IPS DF 19.7 (cell line): ENCODE measurements around the gene PACSIN2.
"Not testable (repeated sequence)": the region's sequence is repeated elsewhere in the genome, so short reads cannot be mapped to it uniquely, and the experiment has no call there.

Source experiments
- DNase-seq: peaks from one replicate; pipeline ENCODE4 v3.0.0-alpha.2; 2013; ENCODE audit warnings: low read depth, low spot score

Gene PACSIN2

DNA sequence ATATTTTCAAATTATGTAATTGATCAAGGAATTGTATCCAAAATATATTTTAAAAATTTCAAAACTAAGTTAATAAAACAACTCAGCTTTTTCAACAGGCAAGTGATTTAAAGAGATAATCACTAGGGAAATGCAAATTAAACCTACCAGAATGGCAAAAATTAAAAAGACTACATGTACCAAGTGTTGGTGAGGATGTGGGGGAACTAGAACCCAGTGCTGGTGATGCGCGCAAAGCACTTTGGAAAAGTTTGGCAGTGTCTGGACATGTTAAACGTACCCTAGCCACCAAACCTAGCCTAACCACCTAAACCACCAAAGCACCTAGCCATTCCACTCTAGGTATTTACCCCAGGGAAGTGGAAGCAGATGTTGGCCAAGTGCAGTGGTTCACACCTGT is 22.9 kb downstream of the PACSIN2 start:
- DNase-seq: no peak

DNA sequence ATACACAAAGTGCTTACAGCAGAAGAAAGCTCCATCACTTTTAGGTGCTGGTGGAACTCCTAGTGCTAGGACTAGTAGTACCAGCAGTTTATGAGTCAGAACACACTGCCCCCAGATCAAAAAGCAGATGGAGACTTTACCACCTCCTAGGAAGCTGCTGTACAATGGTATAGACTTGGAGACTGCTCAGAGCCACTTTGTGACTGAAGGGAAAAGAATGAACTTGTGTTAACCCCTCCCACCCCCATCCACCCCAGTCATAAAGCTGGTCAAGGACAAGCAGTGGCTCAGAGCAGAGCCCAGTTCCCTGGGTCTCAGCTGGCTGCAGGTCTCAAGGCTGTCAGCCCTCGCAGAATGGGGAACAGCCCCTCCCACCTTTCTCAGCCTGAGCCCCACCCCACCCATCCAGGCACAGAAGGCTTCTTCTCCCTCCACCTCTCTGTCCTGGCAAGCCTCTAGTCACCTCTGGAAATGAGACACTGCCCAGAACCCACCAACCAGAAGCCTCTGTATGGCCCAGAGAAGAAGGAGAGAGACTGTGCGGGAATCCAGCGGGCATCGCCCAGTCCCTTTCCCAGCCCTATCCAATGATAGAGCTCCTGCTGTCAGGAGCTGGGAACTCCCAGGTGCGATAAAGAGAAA is 23.8 kb downstream of the PACSIN2 start:
- DNase-seq: no peak

DNA sequence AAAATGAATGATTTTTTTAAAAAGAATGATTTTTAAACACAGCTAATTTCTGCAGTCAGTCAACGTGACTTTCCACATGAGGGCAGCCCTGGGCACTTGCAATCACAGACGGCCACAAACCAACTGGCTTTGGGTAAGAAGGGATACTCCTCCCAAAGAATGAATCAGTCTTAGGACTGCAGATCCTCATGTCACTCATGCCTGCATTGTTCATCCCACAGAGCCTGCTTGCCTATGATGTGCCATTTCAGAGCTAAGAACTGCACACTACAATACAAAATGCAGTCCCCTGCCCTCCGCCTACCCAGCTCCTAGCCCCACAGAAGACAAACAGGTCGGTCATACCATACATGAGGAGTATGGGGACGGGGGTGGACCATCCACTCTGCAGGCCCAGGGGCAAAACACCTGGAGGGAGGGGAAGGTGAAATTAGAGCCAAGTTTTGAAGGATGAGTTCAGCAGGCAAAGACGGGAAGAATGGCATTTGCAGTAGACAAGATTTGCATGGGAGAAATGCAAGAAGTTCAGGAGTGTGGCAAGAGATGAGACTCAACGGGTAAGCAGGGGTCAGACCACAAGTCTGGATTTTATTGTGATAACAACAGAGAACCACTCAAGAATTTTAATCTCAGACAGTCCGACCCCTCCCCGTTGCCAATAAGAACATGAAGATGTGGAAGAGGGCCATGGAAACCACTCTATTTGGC is 24.7 kb downstream of the PACSIN2 start:
- DNase-seq: no peak

- no peak for DNase-seq
Observed at GRCh38 chr22:42986115-42986514, 28.8 kb downstream of the PACSIN2 start.

- DNase-seq: no peak
Observed at GRCh38 chr22:42985531-42985905, 29.4 kb downstream of the PACSIN2 start.

DNA sequence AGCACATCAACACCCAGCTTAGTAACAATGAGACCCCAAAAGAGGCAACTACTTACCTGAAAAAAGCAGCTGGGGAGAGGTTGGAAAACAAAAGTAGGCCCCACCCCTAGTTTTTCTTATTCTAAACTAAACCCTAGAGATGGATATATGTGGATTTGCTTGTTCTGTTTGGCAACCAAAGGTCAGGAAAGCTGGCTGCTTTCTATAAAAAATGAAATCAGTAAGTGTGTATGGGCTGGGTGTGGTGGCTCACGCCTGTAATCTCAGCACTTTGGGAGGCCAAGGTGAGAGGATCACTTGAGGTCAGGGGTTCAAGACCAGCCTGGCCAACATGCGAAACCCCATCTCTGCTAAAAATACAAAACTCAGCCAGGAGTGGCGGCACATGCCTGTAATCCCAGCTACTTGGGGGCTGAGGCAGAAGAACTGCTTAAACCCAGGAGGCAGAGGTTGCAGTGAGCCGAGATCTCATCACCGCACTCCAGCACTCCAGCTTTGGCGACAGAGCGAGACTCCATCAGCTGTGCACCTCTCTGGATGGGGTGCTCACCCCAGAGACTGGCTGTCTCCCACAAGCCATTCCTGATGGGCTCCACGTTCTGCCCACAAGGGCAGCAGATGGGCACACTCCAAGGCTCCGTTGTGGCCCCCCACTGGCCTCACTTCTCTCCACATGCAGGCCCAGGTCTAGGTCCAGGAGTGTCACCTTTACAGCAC is 30.0 kb downstream of the PACSIN2 start:
- no peak for DNase-seq

- DNase-seq: no peak
Observed at GRCh38 chr22:42984397-42984796, 30.6 kb downstream of the PACSIN2 start.

GRCh38 chr22:42983470-42983869 is 31.5 kb downstream of the PACSIN2 start:
- DNase-seq: no peak

GRCh38 chr22:42979606-42980005 is 35.3 kb downstream of the PACSIN2 start:
- no peak for DNase-seq

GRCh38 chr22:42978453-42979103 is 36.4 kb downstream of the PACSIN2 start:
- DNase-seq: no peak

GRCh38 chr22:42977569-42977968 is 37.4 kb downstream of the PACSIN2 start:
- no peak for DNase-seq

- no peak for DNase-seq
Observed at GRCh38 chr22:42976217-42976933, 38.6 kb downstream of the PACSIN2 start.

DNA sequence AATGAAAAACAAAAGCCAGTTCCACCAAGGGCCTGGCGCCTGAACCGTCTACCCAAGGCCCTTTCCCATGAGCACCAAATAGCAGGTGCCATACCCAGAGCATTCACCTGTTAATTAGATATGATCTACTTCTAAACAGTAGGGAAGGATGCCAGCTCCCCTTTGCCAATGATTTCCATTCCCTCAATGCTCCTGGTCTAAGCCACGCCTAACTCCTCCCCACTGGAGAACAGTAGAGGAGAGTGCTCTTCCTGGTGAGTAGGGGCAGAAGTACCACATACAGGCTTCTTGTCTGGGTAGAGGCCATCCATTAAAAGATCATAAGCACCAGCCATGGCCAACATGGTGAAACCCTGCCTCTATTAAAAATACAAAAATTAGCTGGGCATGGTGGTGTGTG is 40.7 kb downstream of the PACSIN2 start:
- DNase-seq: no peak

- no peak for DNase-seq
Observed at GRCh38 chr22:42973536-42973881, 41.4 kb downstream of the PACSIN2 start.

DNA sequence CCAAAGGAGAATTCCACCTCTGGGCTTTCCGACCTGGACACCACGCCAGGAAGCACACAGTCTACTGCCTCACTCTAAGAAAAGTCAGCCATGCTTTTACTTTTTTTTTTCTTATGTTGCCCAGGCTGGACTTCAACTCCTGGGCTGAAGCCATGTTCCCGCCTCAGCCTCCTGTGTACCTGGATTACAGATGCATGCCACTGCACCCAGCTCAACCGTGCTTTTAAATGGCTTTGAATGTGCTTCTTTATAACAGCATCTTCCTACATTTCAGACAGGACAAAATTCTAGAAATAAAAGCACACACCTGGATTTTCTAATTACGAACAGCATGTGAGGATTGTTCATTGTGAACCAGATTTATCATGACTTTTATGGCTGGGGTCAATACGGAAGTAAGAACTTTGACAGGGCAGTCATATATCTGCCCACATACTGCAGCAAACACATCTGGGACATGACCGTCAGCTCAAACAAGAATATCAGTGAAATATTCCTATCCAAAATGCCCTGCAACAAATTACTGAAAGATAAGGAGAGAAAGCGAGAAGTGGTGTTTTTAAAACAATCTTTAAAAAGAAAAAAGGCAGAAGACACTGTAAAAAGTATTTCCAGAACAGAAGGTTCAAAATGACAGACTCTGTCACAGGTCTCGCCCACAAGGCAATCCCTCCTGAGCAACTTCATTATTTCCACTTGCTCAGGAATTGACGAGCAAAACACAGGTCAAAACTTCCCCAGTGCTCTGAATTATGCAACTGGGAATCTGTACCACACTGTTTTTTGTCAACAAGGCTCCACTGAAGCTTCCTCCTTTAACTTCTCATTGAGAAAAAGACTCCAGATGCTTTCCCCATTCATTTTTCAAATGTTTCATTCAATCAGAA is 42.1 kb downstream of the PACSIN2 start:
- DNase-seq: no peak

- not testable (repeated sequence) for DNase-seq
Observed at GRCh38 chr22:42971473-42971860, 43.5 kb downstream of the PACSIN2 start.

DNA sequence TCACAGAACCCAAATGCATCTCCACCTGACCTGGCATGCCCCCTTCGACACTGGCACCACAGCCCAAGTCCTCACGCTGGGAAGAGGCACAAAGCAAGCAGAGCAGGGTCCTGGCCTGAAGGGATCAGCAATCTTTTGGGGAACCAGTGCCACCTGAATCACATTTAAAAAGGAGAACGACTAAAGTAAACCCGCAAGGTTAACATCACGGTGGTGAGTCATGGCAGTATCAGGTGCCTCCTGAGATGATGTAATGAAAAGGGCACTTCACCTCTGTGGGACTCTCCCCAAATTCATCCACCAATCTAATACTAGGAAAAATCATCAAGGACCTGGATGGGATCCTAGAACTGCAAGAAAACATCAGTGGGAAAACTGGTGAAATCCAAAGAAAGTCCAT is 44.9 kb downstream of the PACSIN2 start:
- DNase-seq: no peak

GRCh38 chr22:42969348-42969975 is 45.5 kb downstream of the PACSIN2 start:
- DNase-seq: no peak

DNA sequence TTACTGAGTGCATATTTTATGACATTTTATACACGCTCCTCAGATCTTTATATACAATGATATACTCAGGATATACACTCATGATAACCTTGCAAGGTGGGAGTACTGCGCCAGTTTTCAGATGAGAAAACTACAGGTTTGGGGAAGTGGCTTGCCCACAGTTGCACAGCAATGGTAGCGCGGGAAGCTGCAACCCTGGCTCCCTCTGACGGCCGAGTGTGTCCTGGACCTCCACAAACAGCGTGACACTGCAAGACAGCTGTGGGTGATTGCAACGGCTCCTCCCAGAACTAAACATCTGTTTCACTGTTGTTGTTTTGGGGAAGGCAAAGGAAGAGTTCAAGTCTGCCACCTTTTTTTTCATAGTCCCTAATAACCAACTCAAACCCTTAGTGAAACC is 47.0 kb downstream of the PACSIN2 start:
- no peak for DNase-seq

DNA sequence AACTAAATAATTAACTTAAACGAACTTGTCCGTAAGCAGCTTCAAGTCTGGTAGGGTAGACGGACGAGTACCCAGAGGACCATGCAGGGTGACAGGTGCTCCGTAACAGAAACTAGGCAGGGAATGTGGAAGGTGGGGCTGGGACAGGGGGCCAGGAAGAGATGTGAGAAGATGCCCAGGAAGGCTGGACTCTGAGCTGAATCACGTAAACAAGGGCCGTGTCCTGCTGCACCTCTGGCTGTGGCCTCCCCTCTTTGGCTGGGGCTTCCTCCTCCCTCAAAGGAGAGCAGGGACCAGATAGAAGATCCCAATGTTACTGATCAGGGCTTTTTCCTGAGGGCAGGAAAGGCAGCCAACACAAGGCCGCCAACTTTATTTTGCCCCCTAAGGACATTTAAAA is 47.9 kb downstream of the PACSIN2 start:
- no peak for DNase-seq
